ENCODE data around the gene SOSTDC1.

The SOSTDC1 gene

DNA sequence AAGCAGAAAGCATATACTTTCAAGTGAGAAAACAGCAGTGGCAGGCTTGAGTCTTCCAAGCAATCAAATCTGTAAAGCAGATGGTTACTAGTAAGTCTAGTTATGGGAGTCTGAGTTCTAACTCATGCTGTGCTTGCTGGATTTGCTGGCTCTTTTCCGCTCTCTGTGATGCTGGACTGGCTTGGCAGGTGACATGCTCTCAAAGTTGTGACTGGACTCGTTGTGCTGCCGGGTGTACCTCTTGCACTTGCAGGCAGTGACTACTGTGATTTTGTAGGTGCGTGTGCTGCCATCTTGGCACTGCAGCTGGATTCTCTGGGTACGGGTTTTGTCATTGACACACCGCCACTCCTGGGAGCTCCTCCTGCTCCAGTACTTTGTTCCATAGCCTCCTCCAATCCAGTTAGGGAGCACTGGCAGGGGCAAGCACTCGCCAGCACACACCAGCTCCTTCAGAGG lies 3.1 kb downstream of the SOSTDC1 start:
- ChIA-PET POLR2A (no interaction called here), CTCF (interaction anchor here (0.7 kb wide), 2 partner anchors 96 to 390 kb away, joined by 3 to 5 read pairs; no protein-coding TSS in a partner anchor)
- Histone ChIP-seq H3K36me3 (ENCODE audit: control insufficient read depth in 2 of 2, insufficient read depth in 1 of 2, low read length in 2 of 2) (no peaks in the 10 kb centered on the region), H3K27ac (ENCODE audit: extremely low read depth, low read depth, low read length) (no peak overlapping the region), H3K4me3 (ENCODE audit: low read depth, low read length) (no peak overlapping the region), H3K9me3 (ENCODE audit: control insufficient read depth, insufficient read depth, low read depth, low read length) (no peaks in the 10 kb centered on the region), H3K4me1 (ENCODE audit: control insufficient read depth, insufficient read depth, low read length) (no peaks in the 10 kb centered on the region)
- TF ChIP-seq ZNF513 (tag by site-specific recombination; IDR thresholded peaks at IDR 0.05) (no peak), ZNF248 (tag by site-specific recombination; IDR thresholded peaks at IDR 0.05) (no peak), ZNF692 (tag by site-specific recombination; IDR thresholded peaks at IDR 0.05) (no peak), ZNF560 (tag by site-specific recombination; IDR thresholded peaks at IDR 0.05; ENCODE audit: borderline replicate concordance) (no peak), ZNF596 (tag by site-specific recombination; IDR thresholded peaks at IDR 0.05) (no peak)

DNA sequence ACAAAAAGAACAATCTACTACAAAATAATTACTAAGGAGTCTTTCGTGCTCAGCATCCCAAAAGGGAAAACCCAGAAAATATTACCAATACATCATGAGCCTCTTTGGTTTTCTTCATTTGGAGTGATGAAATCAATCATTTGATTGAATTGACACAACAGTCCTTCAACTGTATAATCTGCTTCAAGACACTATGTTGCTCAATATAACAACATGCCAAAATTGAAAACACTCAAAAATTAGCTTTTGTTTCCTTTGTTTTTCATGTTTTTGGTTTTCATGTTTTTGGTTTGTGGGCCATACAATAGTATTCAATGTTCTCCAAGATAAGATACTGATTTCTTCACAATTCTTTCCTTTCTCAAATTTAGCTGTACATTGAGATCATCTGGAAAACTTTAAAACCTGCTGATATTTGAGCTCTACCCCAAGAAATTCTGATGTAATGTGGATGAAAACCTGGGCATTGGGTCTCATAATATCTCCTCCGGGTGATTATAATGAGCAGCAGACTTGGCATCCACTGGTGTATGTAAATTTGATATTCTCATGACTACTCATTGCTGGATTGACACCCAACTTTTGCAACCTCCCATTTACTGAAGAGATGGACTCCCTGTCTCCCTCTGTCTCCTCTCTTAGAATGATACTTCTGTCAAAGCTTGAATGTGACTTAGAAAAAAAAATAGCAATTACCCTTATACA lies 4.6 kb downstream of the SOSTDC1 start:
- H3K4me3 ChIP-seq (ENCODE audit: low read depth, low read length), result no peak overlapping the region
- no peaks in the 10 kb centered on the region for H3K9me3 ChIP-seq (ENCODE audit: control insufficient read depth, insufficient read depth, low read depth, low read length)
- TF ChIP-seq ZNF140 (tag by site-specific recombination; IDR thresholded peaks at IDR 0.05) (no peak), ZNF114 (tag by site-specific recombination; IDR thresholded peaks at IDR 0.05) (no peak), ZNF24 (tag by site-specific recombination; IDR thresholded peaks at IDR 0.05) (no peak), KLF7 (tag by site-specific recombination; IDR thresholded peaks at IDR 0.05; ENCODE audit: borderline replicate concordance) (no peak), ZNF768 (tag by site-specific recombination; IDR thresholded peaks at IDR 0.05) (no peak), ZNF157 (tag by site-specific recombination; IDR thresholded peaks at IDR 0.05) (no peak), ZNF362 (tag by site-specific recombination; IDR thresholded peaks at IDR 0.05) (no peak), EGR2 (tag by site-specific recombination; IDR thresholded peaks at IDR 0.05; ENCODE audit: low read depth) (no peak), ZNF350 (tag by site-specific recombination; IDR thresholded peaks at IDR 0.05) (no peak), ZNF549 (tag by site-specific recombination; IDR thresholded peaks at IDR 0.05) (no peak), ZNF214 (tag by site-specific recombination; IDR thresholded peaks at IDR 0.05; ENCODE audit: borderline replicate concordance) (no peak), ZNF274 (IDR thresholded peaks at IDR 0.05; ENCODE audit: low read length) (no peak), ZNF274 (tag by site-specific recombination; IDR thresholded peaks at IDR 0.05; ENCODE audit: borderline replicate concordance) (no peak), KLF10 (tag by site-specific recombination; IDR thresholded peaks at IDR 0.05) (no peak), YY2 (tag by site-specific recombination; IDR thresholded peaks at IDR 0.05) (no peak), TRIM28 (IDR thresholded peaks at IDR 0.05; ENCODE audit: borderline replicate concordance, low read length) (no peak), FEZF1 (tag by site-specific recombination; IDR thresholded peaks at IDR 0.05) (no peak), ZNF513 (tag by site-specific recombination; IDR thresholded peaks at IDR 0.05) (no peak), ZNF174 (tag by site-specific recombination; IDR thresholded peaks at IDR 0.05) (no peak)
- TF ChIP-seq, protein P1, sequence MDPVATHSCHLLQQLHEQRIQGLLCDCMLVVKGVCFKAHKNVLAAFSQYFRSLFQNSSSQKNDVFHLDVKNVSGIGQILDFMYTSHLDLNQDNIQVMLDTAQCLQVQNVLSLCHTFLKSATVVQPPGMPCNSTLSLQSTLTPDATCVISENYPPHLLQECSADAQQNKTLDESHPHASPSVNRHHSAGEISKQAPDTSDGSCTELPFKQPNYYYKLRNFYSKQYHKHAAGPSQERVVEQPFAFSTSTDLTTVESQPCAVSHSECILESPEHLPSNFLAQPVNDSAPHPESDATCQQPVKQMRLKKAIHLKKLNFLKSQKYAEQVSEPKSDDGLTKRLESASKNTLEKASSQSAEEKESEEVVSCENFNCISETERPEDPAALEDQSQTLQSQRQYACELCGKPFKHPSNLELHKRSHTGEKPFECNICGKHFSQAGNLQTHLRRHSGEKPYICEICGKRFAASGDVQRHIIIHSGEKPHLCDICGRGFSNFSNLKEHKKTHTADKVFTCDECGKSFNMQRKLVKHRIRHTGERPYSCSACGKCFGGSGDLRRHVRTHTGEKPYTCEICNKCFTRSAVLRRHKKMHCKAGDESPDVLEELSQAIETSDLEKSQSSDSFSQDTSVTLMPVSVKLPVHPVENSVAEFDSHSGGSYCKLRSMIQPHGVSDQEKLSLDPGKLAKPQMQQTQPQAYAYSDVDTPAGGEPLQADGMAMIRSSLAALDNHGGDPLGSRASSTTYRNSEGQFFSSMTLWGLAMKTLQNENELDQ (tag by site-specific recombination; IDR thresholded peaks at IDR 0.05; ENCODE audit: low read depth), result no peak
- no peaks in the 10 kb centered on the region for H3K36me3 ChIP-seq (ENCODE audit: control insufficient read depth in 2 of 2, insufficient read depth in 1 of 2, low read length in 2 of 2)
- ChIA-PET POLR2A (no interaction called here), CTCF (interaction anchor here (0.7 to 1.2 kb wide), 2 partner anchors 30 to 104 kb away, joined by 4 read pairs; no protein-coding TSS in a partner anchor)
- no peaks in the 10 kb centered on the region for H3K4me1 ChIP-seq (ENCODE audit: control insufficient read depth, insufficient read depth, low read length)
- no peak overlapping the region for H3K27ac ChIP-seq (ENCODE audit: extremely low read depth, low read depth, low read length)
